ENCODE data around the gene GH2.

DNA sequence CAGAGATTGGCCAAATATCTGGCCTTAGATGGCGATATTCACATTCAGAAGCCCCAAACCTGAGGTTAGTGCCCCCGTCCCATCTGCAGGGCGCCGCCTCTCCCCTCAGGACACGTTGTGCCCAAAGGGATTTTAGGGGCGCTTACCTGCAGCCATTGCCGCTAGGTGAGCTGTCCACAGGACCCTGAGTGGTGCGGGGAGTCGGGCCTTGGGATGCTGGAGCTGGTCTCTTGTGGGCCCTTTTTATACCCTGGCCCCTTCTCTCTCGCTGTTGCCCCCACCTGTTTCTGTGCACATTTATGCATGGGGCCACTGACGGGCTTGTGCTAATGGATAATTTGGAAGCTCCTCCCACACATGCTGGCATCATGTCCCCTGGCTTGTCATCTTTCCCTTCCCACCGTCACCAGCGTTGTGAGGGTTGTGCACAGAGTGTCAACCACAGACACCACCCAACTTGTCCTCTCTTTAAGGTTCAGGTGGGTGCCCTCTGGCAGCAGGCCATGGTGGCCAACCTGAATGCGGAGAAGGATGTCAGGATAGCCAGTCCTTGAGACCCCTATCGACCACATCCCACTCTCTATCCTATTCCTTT lies 29.4 kb upstream of the GH2 start, which contains the start of gene CSHL1:
- TF ChIP-seq SP1 (IDR thresholded peaks at IDR 0.05) = no peak
- TF ChIP-seq YY1 (IDR thresholded peaks at IDR 0.05) = no peak
- no peak for TF ChIP-seq RAD21 (IDR thresholded peaks at IDR 0.05)
- TF ChIP-seq, protein P1, sequence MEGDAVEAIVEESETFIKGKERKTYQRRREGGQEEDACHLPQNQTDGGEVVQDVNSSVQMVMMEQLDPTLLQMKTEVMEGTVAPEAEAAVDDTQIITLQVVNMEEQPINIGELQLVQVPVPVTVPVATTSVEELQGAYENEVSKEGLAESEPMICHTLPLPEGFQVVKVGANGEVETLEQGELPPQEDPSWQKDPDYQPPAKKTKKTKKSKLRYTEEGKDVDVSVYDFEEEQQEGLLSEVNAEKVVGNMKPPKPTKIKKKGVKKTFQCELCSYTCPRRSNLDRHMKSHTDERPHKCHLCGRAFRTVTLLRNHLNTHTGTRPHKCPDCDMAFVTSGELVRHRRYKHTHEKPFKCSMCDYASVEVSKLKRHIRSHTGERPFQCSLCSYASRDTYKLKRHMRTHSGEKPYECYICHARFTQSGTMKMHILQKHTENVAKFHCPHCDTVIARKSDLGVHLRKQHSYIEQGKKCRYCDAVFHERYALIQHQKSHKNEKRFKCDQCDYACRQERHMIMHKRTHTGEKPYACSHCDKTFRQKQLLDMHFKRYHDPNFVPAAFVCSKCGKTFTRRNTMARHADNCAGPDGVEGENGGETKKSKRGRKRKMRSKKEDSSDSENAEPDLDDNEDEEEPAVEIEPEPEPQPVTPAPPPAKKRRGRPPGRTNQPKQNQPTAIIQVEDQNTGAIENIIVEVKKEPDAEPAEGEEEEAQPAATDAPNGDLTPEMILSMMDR (IDR thresholded peaks at IDR 0.05; ENCODE audit: low read depth, low read length, missing input control) = no peak
- TF ChIP-seq, protein P2, sequence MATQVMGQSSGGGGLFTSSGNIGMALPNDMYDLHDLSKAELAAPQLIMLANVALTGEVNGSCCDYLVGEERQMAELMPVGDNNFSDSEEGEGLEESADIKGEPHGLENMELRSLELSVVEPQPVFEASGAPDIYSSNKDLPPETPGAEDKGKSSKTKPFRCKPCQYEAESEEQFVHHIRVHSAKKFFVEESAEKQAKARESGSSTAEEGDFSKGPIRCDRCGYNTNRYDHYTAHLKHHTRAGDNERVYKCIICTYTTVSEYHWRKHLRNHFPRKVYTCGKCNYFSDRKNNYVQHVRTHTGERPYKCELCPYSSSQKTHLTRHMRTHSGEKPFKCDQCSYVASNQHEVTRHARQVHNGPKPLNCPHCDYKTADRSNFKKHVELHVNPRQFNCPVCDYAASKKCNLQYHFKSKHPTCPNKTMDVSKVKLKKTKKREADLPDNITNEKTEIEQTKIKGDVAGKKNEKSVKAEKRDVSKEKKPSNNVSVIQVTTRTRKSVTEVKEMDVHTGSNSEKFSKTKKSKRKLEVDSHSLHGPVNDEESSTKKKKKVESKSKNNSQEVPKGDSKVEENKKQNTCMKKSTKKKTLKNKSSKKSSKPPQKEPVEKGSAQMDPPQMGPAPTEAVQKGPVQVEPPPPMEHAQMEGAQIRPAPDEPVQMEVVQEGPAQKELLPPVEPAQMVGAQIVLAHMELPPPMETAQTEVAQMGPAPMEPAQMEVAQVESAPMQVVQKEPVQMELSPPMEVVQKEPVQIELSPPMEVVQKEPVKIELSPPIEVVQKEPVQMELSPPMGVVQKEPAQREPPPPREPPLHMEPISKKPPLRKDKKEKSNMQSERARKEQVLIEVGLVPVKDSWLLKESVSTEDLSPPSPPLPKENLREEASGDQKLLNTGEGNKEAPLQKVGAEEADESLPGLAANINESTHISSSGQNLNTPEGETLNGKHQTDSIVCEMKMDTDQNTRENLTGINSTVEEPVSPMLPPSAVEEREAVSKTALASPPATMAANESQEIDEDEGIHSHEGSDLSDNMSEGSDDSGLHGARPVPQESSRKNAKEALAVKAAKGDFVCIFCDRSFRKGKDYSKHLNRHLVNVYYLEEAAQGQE (IDR thresholded peaks at IDR 0.05) = no peak

All from liver (tissue), 3 donors.